ENCODE results near the gene CFAP73.
"Not testable (repeated sequence)": the region's sequence is repeated elsewhere in the genome, so short reads cannot be mapped to it uniquely, and the experiment has no call there.

CFAP73 gene

DNA sequence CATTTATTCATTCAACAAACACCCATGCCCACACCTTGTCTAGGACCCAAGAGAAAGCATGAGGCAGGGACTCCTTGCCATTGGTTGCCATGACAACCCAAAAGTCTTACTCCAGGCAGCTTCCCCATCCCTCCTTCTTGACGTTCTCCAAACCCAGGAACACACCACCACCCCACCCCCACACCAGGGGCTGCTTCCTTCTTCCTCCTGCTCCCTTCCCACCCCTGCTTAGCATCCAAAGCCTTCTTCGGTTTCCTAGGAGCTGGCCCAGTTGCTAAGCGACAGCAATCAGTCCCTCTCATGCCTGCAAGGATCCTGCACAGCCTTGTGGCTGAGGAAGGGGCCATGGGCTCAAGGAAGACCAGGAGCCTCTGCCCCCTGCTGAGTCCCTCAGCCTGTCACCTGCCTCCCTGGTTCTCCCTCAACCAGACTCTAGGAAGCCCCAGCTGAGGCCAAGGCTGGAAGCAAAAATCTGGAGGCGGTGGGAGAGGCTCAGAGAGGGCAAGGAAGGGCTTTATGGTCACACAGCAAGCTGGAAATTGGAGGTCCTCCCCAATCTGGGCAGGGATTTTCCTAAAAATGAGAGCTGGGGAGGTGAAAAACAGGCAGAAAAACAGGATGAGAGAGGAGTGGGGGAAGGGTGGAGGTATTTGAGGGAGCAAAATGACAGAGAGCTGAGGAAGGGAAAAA, 29.4 kb upstream of the CFAP73 start:
- no peak for DNase-seq

DNA sequence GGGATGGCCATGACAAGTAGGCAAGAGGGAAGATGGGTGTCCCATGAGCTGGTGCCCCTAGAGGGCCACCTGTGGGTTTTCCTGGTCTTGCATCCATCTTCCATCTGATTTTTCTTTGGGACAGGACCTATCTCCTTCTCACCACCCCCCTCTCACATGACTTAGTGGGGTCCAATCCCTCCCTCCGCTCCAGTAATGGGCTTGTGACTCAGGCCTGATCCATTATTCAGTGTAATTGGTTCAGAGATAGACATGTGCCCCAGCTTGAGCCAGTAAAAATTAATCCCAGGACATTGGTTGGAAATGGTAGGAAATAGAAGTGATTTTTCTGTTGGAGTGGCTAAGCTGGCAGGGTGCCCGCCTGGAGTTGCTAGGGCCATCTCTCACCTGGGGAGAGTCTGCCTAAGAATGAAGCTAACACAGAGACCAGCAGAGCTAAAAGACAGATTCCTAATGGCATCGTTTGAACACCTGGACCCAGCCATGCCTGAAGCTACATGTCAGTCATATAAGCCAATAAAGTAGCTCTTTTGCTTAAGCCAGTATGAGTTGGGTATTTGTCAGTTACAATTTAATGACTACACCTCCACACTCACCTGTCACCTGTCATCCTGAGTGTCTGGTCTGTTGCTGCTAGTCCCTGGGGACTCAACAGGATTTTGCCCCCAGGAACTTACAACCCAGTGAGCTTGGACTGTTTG, 28.7 kb upstream of the CFAP73 start:
- no peak for DNase-seq

DNA sequence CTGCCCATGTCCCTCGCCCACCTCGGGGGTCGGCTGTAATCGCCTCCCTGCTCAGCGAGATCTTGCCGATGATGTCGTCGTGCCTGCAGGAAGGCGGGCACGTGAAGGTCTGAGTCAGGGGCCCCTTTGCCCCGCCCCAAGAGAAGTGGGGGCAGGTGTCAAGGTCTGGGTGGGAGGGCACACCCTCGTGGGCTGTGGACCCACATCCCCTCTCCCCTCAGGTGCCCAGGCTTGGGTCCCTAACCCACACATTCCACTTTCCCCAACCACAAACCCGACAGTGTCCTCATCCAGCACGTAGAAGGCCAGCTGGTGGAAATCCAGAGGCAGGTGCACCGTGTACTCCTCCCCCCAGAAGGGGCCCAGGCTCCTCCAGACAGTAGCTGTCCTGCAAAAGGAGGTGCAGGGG, 21.7 kb upstream of the CFAP73 start:
- no peak for DNase-seq

DNA sequence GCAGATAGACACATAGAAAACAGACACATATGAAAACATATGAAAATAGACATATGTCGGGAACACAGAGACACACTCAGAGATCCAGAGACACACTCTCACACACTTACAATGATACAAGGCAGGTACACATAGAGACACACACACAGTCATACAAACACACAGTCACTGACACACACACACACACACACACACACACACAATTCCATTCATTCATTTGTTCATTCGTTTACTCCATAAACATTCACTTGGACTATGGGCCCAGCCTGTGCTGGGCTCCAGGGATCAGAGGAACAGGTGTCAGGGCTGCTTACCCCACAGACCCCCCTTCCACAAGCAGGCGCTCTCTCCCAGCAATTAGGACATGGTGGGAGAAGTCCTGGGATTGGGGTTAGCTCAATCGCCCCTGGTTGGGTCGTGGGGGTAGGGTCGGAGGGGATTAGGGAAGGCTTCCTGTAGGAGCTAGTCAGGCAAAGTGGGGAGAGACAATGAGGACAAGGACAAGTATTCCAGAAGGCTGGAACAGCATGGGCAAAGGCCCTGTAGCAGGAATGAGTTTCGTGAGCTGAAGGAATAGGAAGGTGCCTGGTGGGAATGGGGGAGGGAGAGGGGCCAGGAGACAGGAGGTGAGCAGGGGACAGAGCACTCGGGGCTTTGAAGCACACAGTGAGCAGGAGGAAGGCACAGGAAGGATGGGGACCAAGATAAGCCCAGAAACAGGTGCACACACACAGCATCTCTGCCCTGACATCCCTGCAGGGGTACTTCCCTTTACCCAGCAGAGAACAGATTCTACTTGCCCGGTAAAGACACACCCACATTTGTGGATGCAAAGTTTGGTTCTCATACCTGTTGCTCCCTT, 20.5 kb upstream of the CFAP73 start:
- no peak for DNase-seq

DNA sequence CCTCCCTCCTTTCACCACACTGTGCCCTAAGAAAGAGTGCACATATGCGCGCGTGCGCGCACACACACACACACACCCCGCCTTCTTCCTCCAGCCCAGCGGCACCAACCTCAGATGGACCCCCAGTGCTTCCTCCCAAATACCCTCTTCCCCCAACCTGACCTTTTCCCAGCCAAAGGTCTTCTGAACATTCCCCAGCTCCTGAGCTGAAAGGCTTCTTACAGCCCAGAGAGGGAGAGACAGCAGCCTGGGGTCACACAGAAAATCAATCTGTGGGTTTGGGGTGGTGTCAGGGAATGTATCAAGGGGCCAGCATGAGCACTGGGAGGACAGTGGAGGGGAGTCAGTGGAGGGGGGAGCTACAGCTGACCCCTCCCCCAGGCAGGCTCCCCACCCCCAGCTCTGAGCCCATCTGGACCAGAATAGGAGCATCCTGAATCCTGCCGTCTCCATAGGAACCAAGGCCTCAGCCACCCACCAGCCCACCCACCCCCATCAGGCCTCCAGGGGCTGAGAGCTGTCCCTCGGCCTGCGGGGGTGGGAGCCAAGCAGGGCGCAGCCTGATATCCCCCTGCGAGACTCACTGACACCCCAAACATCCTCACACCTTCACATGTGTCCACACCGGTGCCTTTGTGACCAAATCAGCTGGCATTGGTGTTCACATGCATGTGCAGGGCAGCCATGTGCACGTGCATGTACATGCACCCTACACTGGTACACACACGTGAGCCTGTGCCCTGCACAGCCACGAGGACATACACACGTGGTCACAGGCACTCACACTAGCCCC, 19.7 kb upstream of the CFAP73 start:
- DNase-seq: no peak

DNA sequence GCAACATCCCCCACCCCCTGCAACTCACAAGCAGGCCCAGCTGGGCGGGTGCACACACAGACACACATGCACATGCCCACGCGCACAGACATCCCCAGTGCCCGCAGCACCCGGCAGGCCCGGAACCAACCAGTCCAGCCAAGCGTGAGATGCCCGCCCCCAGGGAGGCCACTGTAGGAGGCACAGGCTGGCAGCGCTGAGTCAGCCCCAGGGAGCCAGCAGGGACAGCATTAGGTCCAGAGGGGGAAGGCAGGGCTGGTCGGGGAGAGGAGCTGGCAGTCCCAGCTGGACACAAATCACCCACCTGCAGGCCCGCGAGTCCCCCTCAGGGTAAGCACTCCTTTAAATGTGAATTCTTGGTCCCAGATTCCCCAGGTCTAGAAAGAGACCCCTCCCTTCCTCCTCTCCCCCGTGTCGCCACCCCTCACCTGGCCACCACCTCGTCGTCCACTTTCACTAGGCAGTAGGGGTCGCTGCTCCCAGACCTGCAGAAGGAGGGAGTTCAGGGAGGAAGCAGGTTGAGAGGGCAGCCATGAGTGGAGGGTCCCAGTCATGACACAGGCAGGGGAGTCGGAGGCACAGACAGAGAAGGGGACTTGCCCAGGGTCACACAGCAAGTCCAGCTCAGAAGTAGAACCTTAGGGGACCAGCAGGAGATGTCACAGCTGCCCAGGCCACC, 18.9 kb upstream of the CFAP73 start:
- DNase-seq: peak in 7 of 14 donors; percentile 7 to 73 (median 24)

DNA sequence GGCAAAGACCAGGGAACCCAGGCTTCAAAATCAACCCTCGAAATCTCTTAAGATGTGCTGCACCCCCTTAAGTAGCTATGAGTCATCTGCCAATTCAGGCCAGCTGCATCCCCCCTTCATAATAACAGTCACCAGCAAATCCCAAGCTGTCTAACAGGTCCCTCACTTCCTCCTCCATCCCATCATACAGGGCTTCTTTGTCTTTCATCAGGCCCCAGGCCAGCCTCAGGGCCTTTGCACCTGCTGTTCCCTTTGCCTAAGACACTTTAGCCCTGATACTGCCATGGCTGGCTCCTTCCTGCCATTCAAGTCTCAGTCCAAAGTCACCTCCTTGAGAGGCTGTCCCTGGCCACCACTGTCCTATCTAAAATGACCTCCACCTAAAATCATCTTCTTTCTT, 18.0 kb upstream of the CFAP73 start:
- no peak for DNase-seq

DNA sequence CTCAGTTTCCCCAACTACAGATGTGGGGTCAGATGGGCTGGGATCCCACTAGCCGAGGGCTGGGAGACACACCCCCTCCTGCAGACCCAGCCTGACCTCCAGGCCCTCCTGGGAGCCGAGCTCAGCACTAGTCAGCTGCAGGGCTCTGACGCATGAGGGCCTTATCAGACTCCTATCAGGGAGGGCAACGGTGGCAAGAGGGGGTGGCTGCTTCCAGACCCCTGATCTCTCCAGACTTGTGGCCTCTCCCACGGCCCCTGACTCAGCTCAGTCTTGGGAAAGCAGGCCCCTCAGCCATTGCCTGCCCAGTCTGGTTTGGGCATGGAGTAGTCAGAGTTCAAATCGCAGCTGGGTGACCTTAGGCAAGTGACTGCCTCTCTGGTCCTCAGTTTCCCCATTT, 16.5 kb upstream of the CFAP73 start:
- DNase-seq: no peak

DNA sequence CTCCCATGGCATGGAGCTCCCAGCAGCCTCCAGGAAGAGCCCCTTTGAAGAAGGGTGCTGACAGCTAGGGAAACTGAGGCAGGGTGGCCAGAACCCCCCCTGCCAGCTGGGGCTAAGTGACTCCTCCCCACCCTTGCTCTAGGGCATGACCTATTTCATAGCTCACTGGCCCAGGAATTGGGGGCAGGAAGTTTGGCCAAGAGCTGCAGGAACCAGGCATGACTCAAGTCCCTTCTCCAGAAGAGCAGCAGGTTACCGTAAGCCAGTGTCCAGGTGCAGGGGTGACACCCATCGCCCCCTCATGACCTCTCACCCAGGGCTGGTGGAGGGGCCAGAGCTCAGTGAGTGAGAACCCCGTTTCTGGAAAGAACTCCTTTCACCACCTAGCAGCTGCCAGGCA, 15.9 kb upstream of the CFAP73 start:
- DNase-seq: no peak

DNA sequence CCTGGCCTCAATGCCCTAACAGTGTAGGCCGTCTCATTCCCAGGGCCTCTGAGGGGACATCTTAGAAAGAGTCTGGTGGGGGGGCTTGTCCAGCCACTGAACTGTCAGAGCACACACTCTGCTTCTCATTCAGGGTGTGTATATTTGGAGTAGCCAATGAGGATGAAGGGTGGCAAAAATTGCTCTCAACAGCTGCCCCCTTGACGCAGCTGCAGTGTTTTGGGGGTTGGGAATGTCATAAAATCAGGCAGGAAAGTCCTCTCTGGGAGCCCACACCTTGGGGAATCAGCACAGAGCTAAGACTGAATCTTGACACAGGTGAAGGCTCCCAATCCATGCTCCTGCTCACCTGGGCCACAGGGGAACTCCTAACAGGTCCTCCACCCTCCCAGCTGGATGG, 15.5 kb upstream of the CFAP73 start:
- no peak for DNase-seq

DNA sequence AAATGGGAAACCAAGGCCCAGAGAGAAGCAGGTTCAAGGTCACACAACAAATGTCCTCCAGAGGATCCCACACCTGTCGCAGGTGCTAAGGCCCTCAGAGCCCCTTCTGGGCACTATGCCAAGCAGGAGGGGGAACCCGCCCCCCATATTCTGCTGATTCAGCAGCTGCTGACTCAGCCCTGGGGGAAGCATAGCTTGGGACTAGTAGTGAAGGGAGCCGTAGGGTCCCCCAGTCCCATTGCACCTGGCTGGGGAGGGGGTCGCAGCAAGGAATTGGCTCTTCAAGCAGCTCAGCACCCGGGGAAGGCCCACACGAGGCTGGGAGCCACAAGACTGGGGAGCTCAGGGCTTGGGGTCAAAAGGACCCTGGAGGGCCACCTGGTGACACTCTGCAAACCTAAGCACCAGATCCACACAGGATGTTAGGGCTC, 15.0 kb upstream of the CFAP73 start:
- DNase-seq: no peak

DNA sequence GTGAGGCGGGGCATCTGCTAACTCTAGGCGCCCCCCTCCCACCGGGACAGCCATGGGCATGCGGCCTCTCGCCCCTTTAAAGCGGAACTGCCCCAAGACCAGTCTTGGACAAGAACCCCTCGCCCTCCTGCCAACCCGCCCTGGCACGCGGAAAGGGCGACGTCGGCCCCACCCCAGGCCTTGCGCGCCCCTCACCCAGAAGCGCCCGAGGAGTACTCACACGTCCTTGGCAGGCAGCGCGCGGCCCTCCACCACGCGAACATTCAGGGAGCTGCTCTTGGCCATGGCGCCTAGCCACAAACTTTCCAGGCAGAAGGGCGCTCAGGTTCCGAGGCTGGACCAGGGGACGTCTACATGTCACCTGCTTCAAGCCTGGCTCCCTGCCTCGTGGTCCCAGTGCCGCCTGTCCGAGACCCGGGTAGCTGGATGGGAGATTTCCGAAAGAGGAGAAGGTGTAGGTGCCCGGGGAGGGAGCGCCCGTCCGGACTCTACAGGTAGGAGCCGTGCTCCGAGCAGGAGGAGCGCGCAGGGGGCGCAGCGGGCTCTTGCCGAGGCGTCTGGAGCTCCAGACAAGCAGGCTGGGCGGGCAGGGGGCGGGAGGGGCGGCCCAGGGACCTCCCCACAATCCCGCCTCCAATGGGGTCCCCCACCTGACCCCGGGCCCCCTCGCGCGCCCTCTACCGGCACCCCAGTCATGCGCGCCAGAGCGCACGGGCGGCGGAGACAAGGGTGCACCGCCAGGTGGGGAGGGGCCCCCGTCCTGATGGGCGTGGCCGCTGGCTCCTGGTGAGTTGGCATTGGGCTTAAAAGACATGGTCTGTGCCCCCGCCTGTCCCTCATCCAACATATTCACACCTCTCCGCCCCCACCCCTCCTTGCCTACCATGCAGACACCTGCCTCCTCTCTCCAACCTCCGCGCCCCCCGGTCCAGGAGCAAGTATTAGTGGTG, 14.1 kb upstream of the CFAP73 start, which contains the start of gene RASAL1:
Gene RASAL1, minus strand, starts transcription at position 584 of the 950 bp plus-strand sequence. Its CDS starts 299 bp downstream, at position 285.
- DNase-seq: peak in 5 of 14 donors; percentile 6 to 70 (median 51)

DNA sequence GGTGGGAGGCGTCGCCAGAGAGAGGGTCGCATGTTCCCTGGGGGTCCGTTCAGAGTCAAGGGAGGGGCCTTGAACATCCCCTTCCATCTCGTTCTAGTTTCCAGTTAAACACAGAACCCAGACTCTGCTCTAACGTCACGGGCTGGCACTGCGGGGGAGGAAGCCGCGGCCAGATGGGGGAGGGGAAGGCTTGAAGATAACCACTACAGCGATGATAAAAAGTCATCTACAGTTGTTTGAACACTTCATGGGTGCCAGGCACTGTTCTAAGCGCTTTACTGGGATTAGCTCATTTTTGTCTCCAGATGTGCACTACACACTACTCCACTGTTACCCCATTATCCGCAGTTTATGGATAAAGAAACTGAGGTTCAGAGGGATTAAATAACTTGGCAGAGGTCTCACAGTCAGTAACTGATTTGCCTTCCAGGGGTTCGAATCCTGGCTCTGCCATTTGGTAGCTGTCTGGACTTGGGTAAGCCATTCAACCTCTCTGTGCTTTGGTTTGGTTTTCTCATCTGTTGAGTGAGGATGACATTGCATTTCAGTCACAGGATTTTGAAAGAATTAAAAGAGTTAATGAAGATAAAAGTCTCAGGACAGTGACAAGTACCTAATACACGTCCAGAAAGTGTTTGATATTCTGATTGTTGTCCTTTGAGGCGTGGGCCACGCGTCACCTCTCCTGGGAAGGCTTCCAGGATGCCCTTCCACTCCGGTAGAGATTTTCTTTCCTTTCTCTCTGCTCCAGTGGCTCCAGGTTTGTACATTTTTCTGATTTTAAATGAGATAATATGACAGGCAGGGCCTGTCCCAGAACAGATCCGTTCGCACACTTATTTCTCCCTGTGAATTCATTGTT, 13.2 kb upstream of the CFAP73 start:
- DNase-seq: peak in 7 of 14 donors; percentile 11 to 70 (median 41)

DNA sequence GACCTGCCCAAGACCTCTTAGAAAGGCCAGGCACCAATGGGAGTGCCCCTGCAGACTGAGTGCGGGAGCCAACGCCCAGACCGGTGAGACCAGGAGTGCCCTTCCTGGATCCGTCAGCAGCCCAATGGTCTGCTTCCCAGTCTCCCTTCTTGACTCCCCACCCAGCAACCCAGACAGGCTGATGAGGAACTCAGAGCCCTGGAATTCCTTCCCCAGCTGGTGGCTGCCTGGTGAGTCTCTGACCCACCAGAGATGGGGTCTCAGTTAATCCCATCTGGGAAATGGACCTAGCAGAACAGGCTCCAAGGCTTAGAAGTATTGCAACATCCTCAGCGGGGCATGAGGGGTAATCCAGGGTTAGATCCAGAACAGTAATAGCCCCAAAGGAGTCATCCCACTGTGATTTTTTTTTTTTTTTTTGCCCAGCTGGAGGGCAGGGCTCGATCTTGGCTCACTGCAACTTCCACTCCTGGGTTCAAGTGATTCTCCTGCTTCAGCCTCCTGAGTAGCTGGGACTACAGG, 12.5 kb upstream of the CFAP73 start:
- DNase-seq: no peak

DNA sequence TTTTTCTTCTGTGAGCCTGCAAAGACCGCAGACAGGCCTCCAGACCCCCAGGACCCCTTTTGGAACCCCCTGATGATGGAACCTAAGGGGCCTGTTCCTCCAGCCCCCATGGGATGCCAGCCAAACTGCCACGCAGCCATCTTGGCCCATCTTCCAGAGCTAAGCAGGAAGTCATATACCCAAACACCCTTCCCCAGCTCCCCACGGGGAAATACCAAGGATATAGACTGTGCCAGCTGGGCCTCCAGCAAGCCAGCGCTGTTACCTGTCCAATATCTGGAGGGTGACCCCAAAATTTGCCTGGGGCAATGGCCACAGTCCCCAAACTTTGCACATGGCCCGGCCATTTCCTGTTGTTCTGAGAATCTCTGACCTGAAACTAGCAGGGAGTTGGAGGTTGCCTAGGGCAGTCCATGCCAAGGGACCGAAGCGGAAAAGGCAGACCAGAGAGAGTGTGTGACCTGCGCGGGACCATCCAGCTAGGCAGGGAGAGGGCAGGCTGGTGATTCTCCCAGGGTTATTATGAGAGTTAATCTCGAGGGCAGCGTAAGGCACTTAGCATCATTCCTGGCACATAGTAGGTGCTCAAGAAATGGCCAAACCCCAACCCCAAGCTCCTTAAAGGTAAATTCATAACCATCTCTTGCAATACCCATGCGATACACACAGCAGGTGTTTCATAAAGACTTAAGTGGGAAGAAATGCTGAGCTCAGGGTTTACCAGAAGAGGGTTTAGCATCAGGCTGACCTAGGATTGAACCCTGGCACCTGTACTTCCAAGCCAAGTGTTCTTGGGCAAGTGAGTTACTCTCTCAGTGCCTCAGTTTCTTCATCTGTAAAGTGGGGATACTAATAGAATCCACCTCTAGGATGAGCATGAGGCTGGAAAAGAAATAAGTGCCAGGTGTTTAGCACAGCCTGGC, 11.4 kb upstream of the CFAP73 start:
- no peak for DNase-seq

DNA sequence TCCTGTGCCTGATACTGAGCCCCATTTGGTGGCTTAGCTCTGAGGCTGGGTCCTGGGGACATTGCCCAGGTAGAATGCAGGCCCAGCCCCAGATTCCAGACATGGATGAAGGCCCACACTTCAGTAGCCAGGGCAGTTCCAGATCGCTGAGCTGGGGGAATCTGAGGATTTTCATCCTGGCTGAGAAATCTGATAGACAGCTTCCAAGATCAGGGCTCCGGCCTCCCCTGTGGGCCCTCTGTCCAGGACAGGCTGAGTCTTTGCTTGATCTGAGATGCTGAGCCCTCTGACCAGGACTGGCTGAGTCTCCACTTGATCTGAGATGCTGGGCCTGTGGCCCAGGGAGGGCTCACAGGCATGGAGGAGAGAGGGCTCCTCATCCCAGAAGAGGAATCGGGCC, 10.7 kb upstream of the CFAP73 start:
- no peak for DNase-seq

DNA sequence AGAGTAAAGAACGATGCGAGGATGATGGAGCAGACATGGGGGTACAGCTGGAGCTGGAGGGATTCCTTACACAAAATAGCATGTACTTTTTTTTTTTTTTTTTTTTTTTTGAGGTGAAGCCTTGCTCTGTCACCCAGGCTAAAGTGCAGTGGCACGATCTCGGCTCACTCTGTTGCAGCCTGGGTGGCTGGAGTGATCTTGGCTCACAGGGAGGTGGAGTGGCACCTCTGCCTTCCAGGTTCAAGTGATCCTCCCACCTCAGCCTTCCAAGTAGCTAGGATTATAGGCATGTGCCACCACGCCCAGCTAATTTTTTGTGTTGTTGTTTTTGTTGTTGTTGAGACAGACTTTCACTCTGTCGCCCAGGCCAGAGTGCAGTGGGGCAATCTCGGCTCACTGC, 8.8 kb upstream of the CFAP73 start:
- no peak for DNase-seq

DNA sequence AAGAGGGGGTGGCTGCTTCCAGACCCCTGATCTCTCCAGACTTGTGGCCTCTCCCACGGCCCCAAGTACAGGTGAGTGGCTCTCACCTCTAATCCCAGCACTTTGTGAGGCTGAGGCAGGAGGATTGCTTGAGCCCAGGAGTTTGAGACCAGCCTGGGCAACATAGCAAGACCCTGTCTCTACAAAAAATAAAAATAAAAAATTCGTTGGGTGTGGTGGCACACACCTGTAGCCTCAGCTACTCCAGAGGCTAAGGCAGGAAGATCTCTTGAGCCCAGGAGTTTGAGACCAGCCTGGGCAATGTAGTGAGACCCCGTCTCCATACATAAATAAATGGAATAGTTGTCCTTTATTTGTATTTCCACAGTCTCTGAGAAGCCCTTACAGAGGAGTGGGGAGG, 7.8 kb upstream of the CFAP73 start:
- DNase-seq: not testable (repeated sequence)

All from C1 segment of cervical spinal cord (tissue), 14 donors.